Stimulated activated CD8-positive, alpha-beta memory T cell treated with anti-CD3 and anti-CD28 coated beads, Interleukin-15, amount 100 ng/mL, for 24 hours (primary cell): ENCODE measurements around the gene HTR3D.
"Not testable (repeated sequence)": the region's sequence is repeated elsewhere in the genome, so short reads cannot be mapped to it uniquely, and the experiment has no call there.

Source experiments
- DNase-seq: peaks from one replicate; pipeline ENCODE4 v3.0.0-alpha.2; 2020; ENCODE audit warnings: low read depth

The HTR3D gene

DNA sequence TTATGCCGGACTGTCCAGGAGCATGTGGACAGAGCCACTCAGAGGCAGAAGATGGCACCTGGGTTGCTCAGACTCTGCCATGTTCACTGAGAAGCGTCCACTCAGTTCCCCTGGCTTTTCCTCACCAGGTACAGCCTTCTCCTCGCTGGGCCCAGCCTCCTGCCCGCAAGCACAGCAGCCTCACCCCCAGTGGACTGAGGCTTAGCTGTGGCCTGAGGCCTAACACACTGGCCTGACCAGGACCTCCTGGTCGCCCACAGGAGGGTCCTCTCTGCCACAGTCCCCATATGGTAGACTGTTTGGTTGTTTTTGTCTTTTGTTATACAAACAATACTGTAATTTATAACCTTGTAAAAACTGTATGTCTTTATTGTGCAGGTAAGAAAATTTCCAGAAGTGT, 36.8 kb downstream of the HTR3D start:
- DNase-seq, result no peak

DNA sequence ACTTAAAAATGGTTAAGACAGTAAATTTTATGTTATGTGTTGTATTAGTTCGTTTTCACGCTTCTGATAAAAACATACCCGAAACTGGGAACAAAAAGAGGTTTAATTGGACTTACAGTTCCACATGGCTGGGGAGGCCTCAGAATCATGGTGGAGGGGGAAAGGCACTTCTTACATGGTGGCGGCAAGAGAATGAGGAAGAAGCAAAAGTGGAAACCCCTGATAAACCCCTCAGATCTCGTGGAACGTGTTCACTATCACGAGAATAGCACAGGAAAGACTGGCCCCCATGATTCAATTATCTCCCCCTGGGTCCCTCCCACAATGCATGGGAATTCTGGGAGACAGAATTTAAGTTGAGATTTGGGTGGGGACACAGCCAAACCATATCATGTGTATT, 39.6 kb downstream of the HTR3D start:
- not testable (repeated sequence) for DNase-seq

DNA sequence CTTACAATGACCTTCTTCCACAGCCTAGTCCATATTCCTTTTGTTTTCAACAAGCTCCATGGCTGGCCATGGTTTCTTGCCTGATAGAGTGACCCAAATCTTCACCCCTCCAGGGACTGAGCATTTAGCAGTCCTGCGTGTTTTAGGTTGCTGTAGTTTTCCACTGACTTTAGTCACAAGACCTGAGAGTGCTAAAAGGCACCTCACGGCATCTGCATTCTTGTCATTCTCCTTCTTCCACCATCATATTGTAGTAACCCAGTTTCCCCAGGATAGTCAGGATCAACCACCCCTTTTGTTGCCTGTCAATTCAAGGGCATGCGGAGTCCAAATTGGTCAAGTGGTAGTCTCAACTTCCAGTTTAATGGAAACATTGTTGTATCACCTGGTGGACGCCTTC, 42.1 kb downstream of the HTR3D start:
- DNase-seq, result no peak

GRCh38 chr3:184075901-184076300, 44.4 kb downstream of the HTR3D start:
- DNase-seq, result no peak

GRCh38 chr3:184077881-184078280, 46.3 kb downstream of the HTR3D start:
- no peak for DNase-seq

DNA sequence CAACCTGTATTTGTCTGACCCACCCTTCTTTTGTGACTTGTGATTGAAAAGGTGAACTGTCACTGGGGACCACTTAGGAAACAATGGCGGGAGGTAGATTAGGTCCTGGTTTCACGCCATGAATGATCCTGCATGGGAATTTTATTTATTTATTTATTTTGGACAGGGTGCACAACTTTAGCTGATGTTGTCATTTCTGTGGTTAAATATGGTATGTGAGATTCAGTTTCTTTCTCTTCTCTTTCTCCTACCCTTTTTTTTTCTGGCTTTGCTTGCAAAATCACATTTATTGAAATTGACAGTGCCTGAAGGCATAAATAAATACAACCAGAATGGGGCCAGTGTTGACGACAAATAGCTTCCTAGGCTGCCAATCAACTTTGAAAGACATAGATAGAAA, 47.3 kb downstream of the HTR3D start:
- DNase-seq, result no peak

DNA sequence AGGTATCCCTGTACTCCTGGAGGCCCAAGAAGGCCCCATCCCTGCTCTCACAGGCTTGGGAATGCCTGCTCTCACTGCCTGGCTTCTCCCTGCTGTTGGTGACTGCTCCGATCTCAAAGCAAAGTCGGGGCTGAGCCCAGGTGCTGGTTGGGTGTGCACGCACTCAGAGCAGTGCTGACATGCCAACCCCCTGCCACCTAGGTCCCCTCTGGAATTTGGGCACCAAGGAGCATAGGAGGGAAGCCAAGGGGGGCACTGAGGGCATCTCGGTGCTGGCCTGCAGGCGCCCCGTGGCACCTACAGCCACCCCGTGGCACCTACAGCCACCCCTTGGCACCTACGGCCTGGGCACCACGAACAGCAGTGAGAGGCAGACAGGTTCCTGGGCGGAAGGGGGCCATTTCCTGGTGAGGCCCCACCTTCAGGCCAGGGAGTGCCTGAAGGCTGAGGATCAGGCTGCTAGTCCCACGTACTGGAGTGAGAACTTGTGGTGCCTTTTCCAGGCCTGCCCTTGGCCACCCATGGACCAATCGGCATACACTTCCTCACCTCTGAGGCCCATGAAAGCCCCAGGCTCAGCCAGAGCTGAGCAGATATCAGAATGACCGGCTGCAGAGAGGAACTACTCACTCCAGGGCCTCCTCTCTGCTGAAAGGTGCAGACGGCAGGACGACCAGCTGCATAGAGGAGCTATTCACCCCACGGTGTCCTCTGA, 49.7 kb downstream of the HTR3D start:
- DNase-seq, result no peak

DNA sequence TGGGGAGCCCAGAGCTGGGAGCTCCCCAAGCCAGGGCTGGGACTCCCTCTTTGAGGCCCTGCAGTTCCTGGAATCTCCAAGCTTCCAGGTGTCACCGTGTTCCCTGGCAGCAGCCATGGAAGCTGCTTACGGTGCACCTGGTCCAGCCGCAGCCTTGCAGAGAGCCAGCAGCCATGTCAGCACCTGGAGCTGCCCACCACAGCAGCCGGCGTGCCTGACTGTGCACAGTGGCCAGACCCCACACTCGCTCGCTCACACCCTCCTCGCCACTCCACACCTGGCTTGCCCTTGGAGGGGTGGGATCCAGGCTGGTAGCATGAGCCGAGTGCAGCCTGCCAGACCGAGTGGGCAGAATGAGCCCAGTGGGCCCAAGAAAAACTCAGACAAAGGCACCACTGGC, 50.5 kb downstream of the HTR3D start:
- DNase-seq, result no peak

GRCh38 chr3:184082465-184082864, 50.9 kb downstream of the HTR3D start:
- DNase-seq, result no peak

GRCh38 chr3:184085389-184085852, 53.9 kb downstream of the HTR3D start:
- DNase-seq, result no peak
